GM12878 (cell line): ENCODE results near the gene NPLOC4. TPM values are rescaled to one million over a fixed set of nuclear protein-coding genes. Genes with fewer than 3 reads are reported as not detected.

ENCODE experiments used
- ATAC-seq: fragments of 200-7000 bp; cut with Tn5 transposase; 3 replicates; pipeline ENCODE4 v1.9.1; 2020; ENCODE audit warnings: mild to moderate bottlenecking, moderate library complexity
- Bru-seq: library from RNA; stranded (reverse); fragments of 400-500 nt; gene quantifications from one replicate; lab custom pipeline; 2021; lab: Mats Ljungman, UMichigan
- BruChase-seq, 2 experiments: library from RNA; stranded (reverse); fragments of 400-500 nt; gene quantifications; one replicate each; lab custom pipeline; 2021; lab: Mats Ljungman, UMichigan
- BruUV-seq: library from RNA; stranded (reverse); fragments of 400-500 nt; replicated peaks from 2 replicates; lab custom pipeline; 2021; lab: Mats Ljungman, UMichigan
- CTCF ChIA-PET: fragments of 300-600 bp; sonication (Branson Sonifier 250); formaldehyde crosslinking; extraction: SDS; loops from one replicate; lab custom pipeline; 2021; ENCODE audit warnings: inconsistent platforms; lab: Yijun Ruan, JAX
- POLR2A ChIA-PET: fragments of 350-600 bp; formaldehyde crosslinking; extraction: SDS; loops from one replicate; lab custom pipeline; 2021; ENCODE audit warnings: inconsistent platforms; lab: Charles Lee
- RAD21 ChIA-PET: fragments of 300-600 bp; sonication (Branson Sonifier 250); formaldehyde crosslinking; loops from one replicate; lab custom pipeline; 2023; ENCODE audit warnings: antibody characterized with exemption; ENCODE audit not compliant: unreplicated experiment; lab: Charles Lee
- SMC1A ChIA-PET: fragments of 300-600 bp; sonication (Branson Sonifier 250); formaldehyde crosslinking; loops from one replicate; lab custom pipeline; 2023; ENCODE audit not compliant: unreplicated experiment, uncharacterized antibody; lab: Charles Lee
- DNase-seq: peaks from one replicate; pipeline ENCODE4 v3.0.0-alpha.2; 2011; ENCODE audit warnings: low read depth, low spot score
- FAIRE-seq: peaks from 3 replicates; lab custom pipeline; 2011; peaks lifted over from hg19 to GRCh38; lab: Jason Lieb, UNC
- H2AFZ ChIP-seq: 2 replicates; pipeline ENCODE4 v1.6.0; 2011; ENCODE audit warnings: low read depth, low read length, control low read depth; ENCODE audit not compliant: control insufficient read depth
- H3K27ac ChIP-seq: 2 replicates; pipeline ENCODE4 v1.5.1; 2011; ENCODE audit warnings: control low read depth; ENCODE audit not compliant: control insufficient read depth, insufficient read depth
- H3K27me3 ChIP-seq, 2 experiments: replicated peaks in 1 of 2; 2 replicates each; pipeline versions ENCODE4 v1.6.0 to v1.6.1; 2011; ENCODE audit warnings: low read length in 1 of 2; ENCODE audit not compliant: control insufficient read depth in 2 of 2, insufficient read depth in 2 of 2
- H3K36me3 ChIP-seq, 2 experiments: 2 replicates each; pipeline ENCODE4 v1.5.1; 2011; ENCODE audit warnings: low read length in 1 of 2; ENCODE audit not compliant: control insufficient read depth in 2 of 2, insufficient read depth in 2 of 2
- H3K4me1 ChIP-seq: 2 replicates; pipeline ENCODE4 v1.6.1; 2011; ENCODE audit warnings: mild to moderate bottlenecking, low read length, moderate library complexity, mixed read lengths; ENCODE audit not compliant: control insufficient read depth, insufficient read depth
- H3K4me2 ChIP-seq: 2 replicates; pipeline ENCODE4 v1.6.0; 2011; ENCODE audit warnings: control low read depth; ENCODE audit not compliant: control insufficient read depth, insufficient read depth
- H3K4me3 ChIP-seq: fragments of 200-600 bp; sonication (generic); 2 replicates; pipeline ENCODE4 v1.5.1; 2016
- H3K79me2 ChIP-seq: 2 replicates; pipeline ENCODE4 v1.6.0; 2011; ENCODE audit warnings: low read length; ENCODE audit not compliant: control insufficient read depth, insufficient read depth
- H3K9ac ChIP-seq: 2 replicates; pipeline ENCODE4 v1.8.0; 2011; ENCODE audit warnings: low read length, control low read depth, mixed read lengths; ENCODE audit not compliant: control insufficient read depth, insufficient read depth
- H3K9me3 ChIP-seq: replicated peaks from 3 replicates; pipeline ENCODE4 v1.5.1; 2011; ENCODE audit warnings: mild to moderate bottlenecking, low read length; ENCODE audit not compliant: control insufficient read depth, insufficient read depth
- H4K20me1 ChIP-seq: 2 replicates; pipeline ENCODE4 v1.6.0; 2011; ENCODE audit not compliant: control insufficient read depth, insufficient read depth
- BHLHE40 ChIP-seq, 2 experiments: fragments of 450-650 bp in 1 of 2; IDR thresholded peaks; 2 replicates each; pipeline ENCODE4 v1.6.1; 2011 to 2017; ENCODE audit warnings: low read depth in 2 of 2, borderline replicate concordance in 1 of 2, improper control_type of control experiment in 1 of 2, low read length in 1 of 2, mild to moderate bottlenecking in 1 of 2
- CREB1 ChIP-seq: IDR thresholded peaks from 2 replicates; pipeline ENCODE4 v1.6.1; 2012; ENCODE audit warnings: low read depth, mild to moderate bottlenecking, inconsistent platforms
- CREM ChIP-seq: IDR thresholded peaks from 2 replicates; pipeline ENCODE4 v1.6.1; 2014; ENCODE audit warnings: antibody characterized with exemption, low read depth
- HDGF ChIP-seq: fragments of 450-650 bp; IDR thresholded peaks from 2 replicates; pipeline ENCODE4 v1.6.1; 2016; ENCODE audit warnings: antibody characterized with exemption
- KLF5 ChIP-seq: fragments of 450-650 bp; IDR thresholded peaks from 2 replicates; pipeline ENCODE4 v1.6.1; 2014; ENCODE audit warnings: mild to moderate bottlenecking; ENCODE audit not compliant: partially characterized antibody
- MEF2A ChIP-seq: IDR thresholded peaks from 2 replicates; pipeline ENCODE4 v1.6.1; 2011; ENCODE audit warnings: low read depth, mild to moderate bottlenecking, low read length, moderate library complexity; ENCODE audit not compliant: insufficient read depth
- MEF2B ChIP-seq: fragments of 450-650 bp; IDR thresholded peaks from 2 replicates; pipeline ENCODE4 v1.6.1; 2018; ENCODE audit warnings: mild to moderate bottlenecking, moderate library complexity; ENCODE audit not compliant: partially characterized antibody, poor library complexity, severe bottlenecking
- NFIC ChIP-seq: IDR thresholded peaks from 2 replicates; pipeline ENCODE4 v1.6.1; 2012; ENCODE audit warnings: low read depth, mild to moderate bottlenecking, inconsistent platforms, low read length, moderate library complexity
- POLR2A ChIP-seq: IDR thresholded peaks from 2 replicates; pipeline ENCODE4 v1.6.1; 2011; ENCODE audit warnings: low read depth, mild to moderate bottlenecking, low read length
- RELA ChIP-seq: fragments of 450-650 bp; IDR thresholded peaks from 2 replicates; pipeline ENCODE4 v1.8.0; 2014; ENCODE audit warnings: borderline replicate concordance; ENCODE audit not compliant: partially characterized antibody
- SMAD5 ChIP-seq: IDR thresholded peaks from 2 replicates; pipeline ENCODE4 v1.6.1; 2016; ENCODE audit warnings: antibody characterized with exemption, low read depth
- SRF ChIP-seq, 2 experiments: IDR thresholded peaks; 2 replicates each; pipeline ENCODE4 v1.6.1; 2011; ENCODE audit warnings: low read depth in 2 of 2, low read length in 2 of 2, mild to moderate bottlenecking in 1 of 2, moderate library complexity in 1 of 2
- SUZ12 ChIP-seq: fragments of 200-600 bp; sonication (generic); IDR thresholded peaks from one replicate; pipeline ENCODE4 v1.6.1; 2018; ENCODE audit warnings: antibody characterized with exemption, mild to moderate bottlenecking; ENCODE audit not compliant: unreplicated experiment
- TCF12 ChIP-seq: IDR thresholded peaks from 2 replicates; pipeline ENCODE4 v1.6.1; 2011; ENCODE audit warnings: low read depth, mild to moderate bottlenecking, low read length
- YY1 ChIP-seq: IDR thresholded peaks from 2 replicates; pipeline ENCODE4 v1.6.1; 2011; ENCODE audit warnings: low read depth, mild to moderate bottlenecking, low read length
- ZBED1 ChIP-seq: IDR thresholded peaks from 2 replicates; pipeline ENCODE4 v1.6.1; 2016; ENCODE audit warnings: borderline replicate concordance
- WGBS: methylation state at CpG from one replicate; pipeline ENCODE4 v1.1.6; 2016; ENCODE audit warnings: low lambda C conversion rate; ENCODE audit not compliant: insufficient replicate concordance, insufficient coverage; ENCODE audit errors: missing lambda C conversion rate; 5-methylcytosine and 5-hydroxymethylcytosine counted together
- in situ Hi-C: fragments of 300-500 bp; cut with MboI; formaldehyde crosslinking; loops from 9 replicates; pipeline ENCODE4 v1.14.3; 2018; ENCODE audit warnings: mixed read lengths
- intact Hi-C: fragments of 100-400 bp; cut with micrococcal nuclease; formaldehyde crosslinking; loops from one replicate; pipeline ENCODE4 v1.14.2; 2022; ENCODE audit not compliant: unreplicated experiment
- long read RNA-seq, 2 experiments: library from polyadenylated mRNA; unstranded; transcript quantifications; one replicate each; pipeline ENCODE4 v2.0.0, GENCODE V29; 2019 to 2020
- polyA minus RNA-seq, 3 experiments: library from RNA; depleted of rRNA, polyadenylated mRNA; stranded (reverse); fragments of >200 nt; gene quantifications; 2 replicates each; pipeline ENCODE4 v1.2.3, GENCODE V29; 2011
- polyA plus RNA-seq, 11 experiments: library from polyadenylated mRNA; depleted of rRNA in 4 of 11; unstranded in 6 of 11; stranded (reverse) in 5 of 11; fragments of >200 nt; fragmentation: Nextera tagmentation in 4 of 11; fragmentation: Illumina TruSeq in 1 of 11; extraction: Ambion mirVana in 4 of 11; extraction: Trizol in 1 of 11; gene quantifications; 1 replicate in 1 of 11; 2 replicates in 10 of 11; pipeline versions ENCODE4 v1.2.1 to v1.2.3, GENCODE V29; 2011 to 2016; ENCODE audit warnings: inconsistent platforms in 2 of 11, missing spikeins in 2 of 11, low read depth in 1 of 11
- total RNA-seq, 4 experiments: library from RNA; depleted of rRNA in 3 of 4; stranded (reverse); fragments of >200 nt in 3 of 4; fragmentation: Illumina TruSeq in 1 of 4; extraction: Trizol in 1 of 4; gene quantifications; 2 replicates each; pipeline versions ENCODE4 v1.2.1 to v1.2.3, GENCODE V29; 2013 to 2021
- TF ChIP-seq, protein P1 (sequence below): fragments of 450-650 bp; formaldehyde crosslinking; IDR thresholded peaks from 2 replicates; pipeline ENCODE4 v1.5.0; 2022; ENCODE audit warnings: mild to moderate bottlenecking, missing genetic modification characterization

Gene NPLOC4
- total RNA-seq (2013; cell fraction: nucleolus; rRNA removed) = 94.1 and 117 TPM in 2 replicates
- total RNA-seq (2014; rRNA removed) = 50.6 and 54.9 TPM in 2 replicates
- total RNA-seq (2014; rRNA removed; fragmentation: Illumina TruSeq; extraction: Trizol) = 33.4 and 37.0 TPM in 2 replicates
- 83.7 and 87.9 TPM in 2 replicates for total RNA-seq (2021)
- polyA plus RNA-seq (2011; ENCODE audit: low read depth) = 17.0 TPM
- 35.8 and 62.1 TPM in 2 replicates for polyA plus RNA-seq (2011; rRNA removed)
- polyA plus RNA-seq (2011; cell fraction: cytosol; rRNA removed) = 69.2 and 80.3 TPM in 2 replicates
- polyA plus RNA-seq (2011; cell fraction: nucleus; rRNA removed) = 74.9 and 90.1 TPM in 2 replicates
- 27.3 and 29.6 TPM in 2 replicates for polyA plus RNA-seq (2012)
- polyA plus RNA-seq (2014; fragmentation: Illumina TruSeq; extraction: Trizol) = 44.2 and 48.8 TPM in 2 replicates
- polyA plus RNA-seq (2014; fragmentation: Nextera tagmentation; extraction: Ambion mirVana) = 1 to 10 TPM; 1.5 to 2.5 TPM
- polyA plus RNA-seq (2014; rRNA removed) = 58.9 and 73.4 TPM in 2 replicates
- polyA plus RNA-seq (2016; fragmentation: Nextera tagmentation; extraction: Ambion mirVana) = 10 to 100 TPM; 34.9 to 47.3 TPM
- 105 and 112 TPM in 2 replicates for polyA minus RNA-seq (2011; rRNA and poly(A)+ RNA removed)
- polyA minus RNA-seq (2011; cell fraction: cytosol; rRNA and poly(A)+ RNA removed) = 40.8 and 55.3 TPM in 2 replicates
- polyA minus RNA-seq (2011; cell fraction: nucleus; rRNA and poly(A)+ RNA removed) = 21.8 and 39.4 TPM in 2 replicates
- Bru-seq, nascent RNA = percentile 75 among the genes with signal in this experiment
- percentile 90 among the genes with signal in this experiment for BruChase-seq, experiment 1, labeled RNA remaining after a 6-hour chase
- BruChase-seq, experiment 2, labeled RNA remaining after a 2-hour chase = percentile 84 among the genes with signal in this experiment
- long read RNA-seq, experiment 1, partial matches to known transcripts = 4 of 9 reads
- long read RNA-seq, experiment 1, other reads (novel, unspliced or antisense) = 5 of 9 reads
- long read RNA-seq, experiment 2, full-length matches to known transcripts = 1 of 12 reads
- long read RNA-seq, experiment 2, partial matches to known transcripts = 0 of 12 reads
- long read RNA-seq, experiment 2, other reads (novel, unspliced or antisense) = 11 of 12 reads

DNA sequence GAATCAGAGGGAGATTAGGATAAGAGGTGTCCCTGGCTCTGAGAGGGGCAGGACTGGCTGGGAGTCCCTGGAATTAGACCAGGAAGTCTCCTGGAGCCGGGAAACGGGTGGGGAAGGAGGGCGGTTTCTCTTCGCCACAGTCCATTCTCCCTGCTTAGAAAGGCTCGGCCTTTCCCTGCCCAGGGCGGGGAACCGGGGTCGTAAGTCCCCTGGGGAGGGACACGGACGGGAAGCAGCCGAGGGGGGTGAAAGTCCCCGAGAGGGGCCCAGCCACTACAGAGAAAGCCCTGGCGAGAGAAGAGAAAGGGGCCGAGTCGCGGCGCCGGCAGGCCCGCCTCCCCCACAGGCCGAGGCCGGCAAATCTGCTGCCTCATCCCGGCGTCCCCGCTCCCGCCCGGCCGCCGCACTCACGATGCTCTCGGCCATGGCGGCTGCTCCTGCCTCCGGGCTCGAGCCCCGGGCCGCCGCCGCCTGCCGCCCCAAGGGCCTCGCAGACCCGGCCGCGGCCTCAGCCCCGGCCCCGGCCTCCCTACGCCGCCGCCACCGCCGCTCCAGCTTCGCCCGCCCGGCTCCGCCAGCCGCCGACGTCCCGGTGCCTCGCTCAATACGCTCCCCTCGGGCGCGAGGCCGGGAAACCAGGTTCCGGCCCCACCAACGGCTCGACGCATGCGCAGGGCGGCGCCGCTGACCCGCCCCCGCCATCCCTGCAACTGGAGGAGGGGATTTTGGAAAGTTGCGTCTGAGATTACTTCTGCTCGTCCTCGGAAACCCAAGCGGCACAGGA lies at the start of gene NPLOC4, which contains the start of gene TSPAN10:
TSS of gene NPLOC4 (minus strand) at position 608 of the 784 bp plus-strand sequence. CDS start at position 426, 182 bp downstream.
TSS of gene TSPAN10 (plus strand) at position 692 of the 784 bp plus-strand sequence. CDS start 5,217 bp downstream, outside the sequence.
- SMC1A ChIA-PET = no interaction called here
- POLR2A ChIA-PET = interaction anchor here (0.6 kb wide), 1 partner anchor 31 kb away, joined by 12 read pairs; no protein-coding TSS in a partner anchor
- WGBS = under 1% methylated on average over 45 of the region's 77 CpGs
- peaks cover 4% of the 10 kb centered on the region for H3K4me1 ChIP-seq
- FAIRE-seq (peak; percentile 65), ATAC-seq (peak; percentile 90), DNase-seq (peak; percentile 49)
- no peaks in the 10 kb centered on the region for H3K36me3 ChIP-seq
- H3K4me3 ChIP-seq = peak within 1 kb of the TSS; percentile 90
- RAD21 ChIA-PET = no interaction called here
- H2AFZ ChIP-seq = peak within 1 kb of the TSS; percentile 100
- H3K27ac ChIP-seq = peak within 1 kb of the TSS; percentile 80
- BruUV-seq = no TSS peak
- H4K20me1 ChIP-seq = no peaks in the 10 kb centered on the region
- H3K9ac ChIP-seq = peak within 1 kb of the TSS; percentile 90
- H3K9me3 ChIP-seq = no peaks in the 10 kb centered on the region
- intact Hi-C loops (loop anchor here (2.0 kb wide), 1 partner anchor 30 kb away; the partner anchor contains the start of genes CCDC137 and OXLD1), in situ Hi-C loops (no loop called here)
- CTCF ChIA-PET = interaction anchor here (0.6 to 0.7 kb wide), 2 partner anchors 49 to 1640 kb away, joined by 3 to 4 read pairs; no protein-coding TSS in a partner anchor
- H3K27me3 ChIP-seq = no peaks in the 10 kb centered on the region
- H3K4me2 ChIP-seq = peak within 1 kb of the TSS; percentile 88
- peaks cover 36% of the 10 kb centered on the region for H3K79me2 ChIP-seq
- TF ChIP-seq SUZ12 (no peak), RELA (peak; percentile 89), NFIC (no peak), TCF12 (peak; percentile 55; the same call in 1 of the 2 replicates), MEF2B (no peak), YY1 (peak; percentile 91), KLF5 (peak; percentile 71), MEF2A (peak; percentile 37; the same call in 1 of the 2 replicates), HDGF (no peak), BHLHE40 (IDR thresholded peaks at IDR 0.05; ENCODE audit: borderline replicate concordance in 1 of 2, low read depth in 2 of 2, low read length in 1 of 2) (peak in 1 of 2 experiments; percentile 65; a peak in 2 of 4 replicates), CREB1 (peak; percentile 77), ZBED1 (no peak), CREM (peak; percentile 68; the same call in 1 of the 2 replicates), POLR2A (peak; percentile 87), SMAD5 (peak; percentile 56; the same call in 1 of the 2 replicates), SRF (IDR thresholded peaks at IDR 0.05; ENCODE audit: low read depth in 2 of 2, low read length in 2 of 2) (peak in 1 of 2 experiments; percentile 82; a peak in 2 of 4 replicates)
- TF ChIP-seq, protein P1, sequence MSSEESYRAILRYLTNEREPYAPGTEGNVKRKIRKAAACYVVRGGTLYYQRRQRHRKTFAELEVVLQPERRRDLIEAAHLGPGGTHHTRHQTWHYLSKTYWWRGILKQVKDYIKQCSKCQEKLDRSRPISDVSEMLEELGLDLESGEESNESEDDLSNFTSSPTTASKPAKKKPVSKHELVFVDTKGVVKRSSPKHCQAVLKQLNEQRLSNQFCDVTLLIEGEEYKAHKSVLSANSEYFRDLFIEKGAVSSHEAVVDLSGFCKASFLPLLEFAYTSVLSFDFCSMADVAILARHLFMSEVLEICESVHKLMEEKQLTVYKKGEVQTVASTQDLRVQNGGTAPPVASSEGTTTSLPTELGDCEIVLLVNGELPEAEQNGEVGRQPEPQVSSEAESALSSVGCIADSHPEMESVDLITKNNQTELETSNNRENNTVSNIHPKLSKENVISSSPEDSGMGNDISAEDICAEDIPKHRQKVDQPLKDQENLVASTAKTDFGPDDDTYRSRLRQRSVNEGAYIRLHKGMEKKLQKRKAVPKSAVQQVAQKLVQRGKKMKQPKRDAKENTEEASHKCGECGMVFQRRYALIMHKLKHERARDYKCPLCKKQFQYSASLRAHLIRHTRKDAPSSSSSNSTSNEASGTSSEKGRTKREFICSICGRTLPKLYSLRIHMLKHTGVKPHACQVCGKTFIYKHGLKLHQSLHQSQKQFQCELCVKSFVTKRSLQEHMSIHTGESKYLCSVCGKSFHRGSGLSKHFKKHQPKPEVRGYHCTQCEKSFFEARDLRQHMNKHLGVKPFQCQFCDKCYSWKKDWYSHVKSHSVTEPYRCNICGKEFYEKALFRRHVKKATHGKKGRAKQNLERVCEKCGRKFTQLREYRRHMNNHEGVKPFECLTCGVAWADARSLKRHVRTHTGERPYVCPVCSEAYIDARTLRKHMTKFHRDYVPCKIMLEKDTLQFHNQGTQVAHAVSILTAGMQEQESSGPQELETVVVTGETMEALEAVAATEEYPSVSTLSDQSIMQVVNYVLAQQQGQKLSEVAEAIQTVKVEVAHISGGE (CRISPR knock-in tag) = peak; percentile 96
